Ammon's horn (tissue), 1 donor: ENCODE measurements around the gene VGLL4.
"Not testable (repeated sequence)": the region's sequence is repeated elsewhere in the genome, so short reads cannot be mapped to it uniquely, and the experiment has no call there.

ENCODE experiments used
- DNase-seq: peaks from one replicate; pipeline ENCODE4 v3.0.0-alpha.2; 2016; ENCODE audit warnings: low spot score

VGLL4 gene

GRCh38 chr3:11584570-11584969, 59.1 kb downstream of the VGLL4 start:
- no peak for DNase-seq

GRCh38 chr3:11583638-11584046, 60.1 kb downstream of the VGLL4 start:
- no peak for DNase-seq

GRCh38 chr3:11583235-11583634, 60.5 kb downstream of the VGLL4 start:
- no peak for DNase-seq

- peak; percentile 89 for DNase-seq
Measured at GRCh38 chr3:11582191-11582968, 61.3 kb downstream of the VGLL4 start.

GRCh38 chr3:11581237-11582190, 62.2 kb downstream of the VGLL4 start:
- peak; percentile 72 for DNase-seq

GRCh38 chr3:11580645-11581044, 63.1 kb downstream of the VGLL4 start:
- DNase-seq: no peak

GRCh38 chr3:11578169-11578568, 65.5 kb downstream of the VGLL4 start:
- DNase-seq: no peak

GRCh38 chr3:11576453-11576852, 67.3 kb downstream of the VGLL4 start:
- no peak for DNase-seq

- no peak for DNase-seq
Measured at GRCh38 chr3:11575677-11576076, 68.0 kb downstream of the VGLL4 start.

- no peak for DNase-seq
Measured at GRCh38 chr3:11574981-11575669, 68.6 kb downstream of the VGLL4 start.

- not testable (repeated sequence) for DNase-seq
Measured at GRCh38 chr3:11572660-11573059, 71.1 kb downstream of the VGLL4 start.

- DNase-seq: no peak
Measured at GRCh38 chr3:11570789-11571495, 72.8 kb downstream of the VGLL4 start.

GRCh38 chr3:11570251-11570650, 73.5 kb downstream of the VGLL4 start:
- DNase-seq: no peak

GRCh38 chr3:11569156-11569741, 74.5 kb downstream of the VGLL4 start:
- DNase-seq: no peak

GRCh38 chr3:11568503-11569155, 75.1 kb downstream of the VGLL4 start:
- DNase-seq: peak; percentile 68

GRCh38 chr3:11567516-11568467, 75.9 kb downstream of the VGLL4 start:
- DNase-seq: no peak

- DNase-seq: no peak
Measured at GRCh38 chr3:11566916-11567315, 76.8 kb downstream of the VGLL4 start.

- DNase-seq: no peak
Measured at GRCh38 chr3:11566478-11566877, 77.2 kb downstream of the VGLL4 start.

GRCh38 chr3:11565932-11566331, 77.8 kb downstream of the VGLL4 start:
- no peak for DNase-seq

- no peak for DNase-seq
Measured at GRCh38 chr3:11565492-11565891, 78.2 kb downstream of the VGLL4 start.
